Ovary (tissue), 3 donors: ENCODE results near the gene CAPN13.

Experiments
- CTCF ChIP-seq, 3 donors: fragments of 450-650 bp in 2 of 3; fragments of 200-600 bp in 1 of 3; IDR thresholded peaks; one replicate each; pipeline versions ENCODE4 v1.5.1 to v1.8.0; 2016 to 2022; ENCODE audit warnings: antibody characterized with exemption in 3 of 3, mild to moderate bottlenecking in 1 of 3
- EP300 ChIP-seq: sonication (generic); formaldehyde crosslinking; IDR thresholded peaks from one replicate; pipeline ENCODE4 v1.6.1; 2017; ENCODE audit warnings: antibody characterized with exemption
- POLR2A ChIP-seq: fragments of 450-650 bp; IDR thresholded peaks from one replicate; pipeline ENCODE4 v1.6.1; 2017; ENCODE audit warnings: antibody characterized with exemption, mild to moderate bottlenecking, moderate library complexity
- donor health status: DM: no; HTN: no; CAD: no.

- TF ChIP-seq CTCF (IDR thresholded peaks at IDR 0.05) (no peak), EP300 (no peak), POLR2A (no peak)
Observed at GRCh38 chr2:30796699-30797098, 10.5 kb downstream of the CAPN13 start.
